Caco-2 (cell line): ENCODE results near the gene RFX3. TPM values are rescaled to one million over a fixed set of nuclear protein-coding genes. Genes with fewer than 3 reads are reported as not detected.

ENCODE experiments used
- BruUV-seq: library from RNA; stranded (reverse); fragments of 400-500 nt; replicated peaks from 2 replicates; lab custom pipeline; 2021; lab: Mats Ljungman, UMichigan
- CTCF ChIA-PET: fragments of 300-600 bp; sonication (Branson Sonifier 250); formaldehyde crosslinking; loops from one replicate; lab custom pipeline; 2022; ENCODE audit warnings: antibody characterized with exemption; lab: Charles Lee
- POLR2A ChIA-PET: fragments of 300-600 bp; sonication (Branson Sonifier 250); formaldehyde crosslinking; loops from one replicate; lab custom pipeline; 2022; ENCODE audit warnings: antibody characterized with exemption; lab: Charles Lee
- DNase-seq, 2 experiments: peaks; one replicate each; pipeline versions ENCODE4 v3.0.0 to v3.0.0-alpha.2; 2020 to 2022
- H3K27me3 ChIP-seq: replicated peaks from 2 replicates; pipeline ENCODE4 v1.6.0; 2011; ENCODE audit warnings: low read length; ENCODE audit not compliant: control insufficient read depth, insufficient read depth
- H3K36me3 ChIP-seq: 2 replicates; pipeline ENCODE4 v1.5.1; 2011; ENCODE audit warnings: low read length; ENCODE audit not compliant: control insufficient read depth, insufficient read depth
- H3K4me1 ChIP-seq: fragments of 250-450 bp; sonication (Bioruptor Pico); 2 replicates; pipeline ENCODE4 v1.5.1; 2020; ENCODE audit warnings: mild to moderate bottlenecking
- H3K4me3 ChIP-seq: 2 replicates; pipeline ENCODE4 v1.5.1; 2011; ENCODE audit warnings: low read depth, mild to moderate bottlenecking, control low read depth, low read length
- H3K9me3 ChIP-seq: fragments of 250-450 bp; sonication (Bioruptor Pico); 2 replicates; pipeline ENCODE4 v1.5.1; 2020; ENCODE audit warnings: mild to moderate bottlenecking, moderate library complexity
- H3K27ac Mint-ChIP-seq: one replicate; pipeline ENCODE4 v1.8.0; 2022; ENCODE audit warnings: mixed read lengths; ENCODE audit not compliant: unreplicated experiment
- H3K27me3 Mint-ChIP-seq: one replicate; pipeline ENCODE4 v1.8.0; 2022; ENCODE audit warnings: mixed read lengths; ENCODE audit not compliant: insufficient read depth, unreplicated experiment
- H3K36me3 Mint-ChIP-seq: one replicate; pipeline ENCODE4 v1.8.0; 2022; ENCODE audit warnings: mild to moderate bottlenecking, mixed read lengths; ENCODE audit not compliant: insufficient read depth, unreplicated experiment
- H3K4me1 Mint-ChIP-seq: one replicate; pipeline ENCODE4 v1.8.0; 2022; ENCODE audit warnings: low read depth, mixed read lengths; ENCODE audit not compliant: unreplicated experiment
- H3K4me3 Mint-ChIP-seq: one replicate; pipeline ENCODE4 v1.8.0; 2022; ENCODE audit warnings: mild to moderate bottlenecking, moderate library complexity, mixed read lengths; ENCODE audit not compliant: unreplicated experiment
- H3K9me3 Mint-ChIP-seq: one replicate; pipeline ENCODE4 v1.8.0; 2022; ENCODE audit warnings: mixed read lengths; ENCODE audit not compliant: unreplicated experiment
- intact Hi-C: fragments of 100-400 bp; cut with micrococcal nuclease; formaldehyde crosslinking; loops from one replicate; pipeline ENCODE4 v1.10.0; 2022; ENCODE audit not compliant: unreplicated experiment
- total RNA-seq: library from RNA; stranded (reverse); gene quantifications from 2 replicates; pipeline ENCODE4 v1.2.3, GENCODE V29; 2022
- TF ChIP-seq, protein P1 (sequence below), 2 experiments: fragments of 200-600 bp in 1 of 2; IDR thresholded peaks; 1 replicate in 1 of 2; 2 replicates in 1 of 2; pipeline versions ENCODE4 v1.5.1 to v1.8.0; 2011 to 2022; ENCODE audit warnings: antibody characterized with exemption in 1 of 2, control low read depth in 1 of 2, inconsistent platforms in 1 of 2, low read depth in 1 of 2, low read length in 1 of 2, mild to moderate bottlenecking in 1 of 2, moderate library complexity in 1 of 2; ENCODE audit not compliant: insufficient read depth in 1 of 2, severe bottlenecking in 1 of 2, unreplicated experiment in 1 of 2

The RFX3 gene
- total RNA-seq, 1 experiment from 2014 or later, result 4.2 TPM

DNA sequence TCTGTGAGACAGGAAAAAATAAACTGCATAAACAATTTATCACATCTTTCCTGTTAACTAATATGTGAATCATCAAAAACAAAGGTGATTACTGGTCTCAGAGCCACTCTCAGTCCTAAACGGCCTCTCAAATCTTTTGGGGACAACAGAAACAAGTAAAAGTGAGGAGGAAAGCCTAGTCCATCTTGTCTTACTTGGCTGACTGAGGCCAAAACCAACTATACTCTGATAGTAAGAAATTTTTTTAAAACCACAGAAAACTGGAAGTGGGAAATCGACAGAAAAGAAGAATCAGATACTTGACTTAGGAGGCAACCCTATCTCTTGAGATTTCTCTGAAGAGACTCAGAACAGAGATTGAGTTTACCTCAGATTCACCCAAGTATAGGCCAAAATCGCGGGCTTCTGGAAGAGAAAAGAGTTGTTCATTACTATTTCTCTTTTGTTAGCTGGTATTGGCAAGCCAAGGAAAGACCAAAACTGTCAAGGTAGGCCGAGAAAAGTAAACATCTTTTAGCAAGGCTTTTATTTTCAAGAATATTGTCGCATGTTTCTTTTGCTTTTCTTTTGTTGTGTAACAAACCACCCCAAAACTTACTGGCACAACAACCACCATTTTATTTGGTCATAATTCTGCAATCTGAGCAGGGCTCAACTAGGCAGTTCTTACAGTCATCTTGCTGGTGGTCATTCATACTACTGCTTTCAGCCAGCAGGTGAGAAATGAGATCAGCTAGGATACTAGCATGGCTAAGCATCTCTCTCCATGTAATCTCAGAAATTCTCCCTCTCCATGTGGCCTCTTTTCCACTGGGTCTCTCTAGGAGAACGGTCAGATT lies 46.1 kb downstream of the RFX3 start:
- TF ChIP-seq, protein P1, sequence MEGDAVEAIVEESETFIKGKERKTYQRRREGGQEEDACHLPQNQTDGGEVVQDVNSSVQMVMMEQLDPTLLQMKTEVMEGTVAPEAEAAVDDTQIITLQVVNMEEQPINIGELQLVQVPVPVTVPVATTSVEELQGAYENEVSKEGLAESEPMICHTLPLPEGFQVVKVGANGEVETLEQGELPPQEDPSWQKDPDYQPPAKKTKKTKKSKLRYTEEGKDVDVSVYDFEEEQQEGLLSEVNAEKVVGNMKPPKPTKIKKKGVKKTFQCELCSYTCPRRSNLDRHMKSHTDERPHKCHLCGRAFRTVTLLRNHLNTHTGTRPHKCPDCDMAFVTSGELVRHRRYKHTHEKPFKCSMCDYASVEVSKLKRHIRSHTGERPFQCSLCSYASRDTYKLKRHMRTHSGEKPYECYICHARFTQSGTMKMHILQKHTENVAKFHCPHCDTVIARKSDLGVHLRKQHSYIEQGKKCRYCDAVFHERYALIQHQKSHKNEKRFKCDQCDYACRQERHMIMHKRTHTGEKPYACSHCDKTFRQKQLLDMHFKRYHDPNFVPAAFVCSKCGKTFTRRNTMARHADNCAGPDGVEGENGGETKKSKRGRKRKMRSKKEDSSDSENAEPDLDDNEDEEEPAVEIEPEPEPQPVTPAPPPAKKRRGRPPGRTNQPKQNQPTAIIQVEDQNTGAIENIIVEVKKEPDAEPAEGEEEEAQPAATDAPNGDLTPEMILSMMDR (IDR thresholded peaks at IDR 0.05; ENCODE audit: insufficient read depth in 1 of 2, low read depth in 1 of 2, low read length in 1 of 2, severe bottlenecking in 1 of 2, unreplicated experiment in 1 of 2), result no peak
- Mint-ChIP-seq H3K9me3 (no peaks in the 10 kb centered on the region), H3K27me3 (no peaks in the 10 kb centered on the region), H3K36me3 (no peaks in the 10 kb centered on the region), H3K4me1 (no peaks in the 10 kb centered on the region), H3K27ac (no peak overlapping the region), H3K4me3 (no peak overlapping the region)
- DNase-seq, result no peak
- BruUV-seq, result no TSS peak
- Histone ChIP-seq H3K27me3 (no peaks in the 10 kb centered on the region), H3K36me3 (no peaks in the 10 kb centered on the region), H3K4me1 (no peaks in the 10 kb centered on the region), H3K9me3 (no peaks in the 10 kb centered on the region), H3K4me3 (no peak overlapping the region)
- CTCF ChIA-PET, result no interaction called here
- POLR2A ChIA-PET, result no interaction called here
- intact Hi-C loops, result no loop called here

DNA sequence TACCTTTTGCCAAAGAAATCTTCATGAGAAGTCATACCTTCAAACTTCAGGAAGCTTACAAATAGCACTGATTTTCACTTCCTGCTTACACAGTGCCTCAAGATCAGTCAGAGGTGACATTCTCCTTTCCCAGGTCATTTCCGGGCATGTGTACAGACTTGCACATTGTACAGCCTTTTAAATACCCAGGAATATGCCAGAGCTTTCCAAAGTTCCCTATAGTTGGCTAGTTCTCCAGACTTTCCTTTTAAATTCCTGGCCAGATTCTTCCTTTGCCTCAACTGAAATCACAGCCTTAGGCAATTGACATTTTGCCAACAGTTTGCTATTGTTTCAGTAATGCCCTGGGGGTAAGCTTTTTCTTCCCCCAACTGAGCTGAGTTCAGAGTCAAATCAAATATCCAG lies 47.2 kb downstream of the RFX3 start:
- TF ChIP-seq, protein P1 (IDR thresholded peaks at IDR 0.05; ENCODE audit: insufficient read depth in 1 of 2, low read depth in 1 of 2, low read length in 1 of 2, severe bottlenecking in 1 of 2, unreplicated experiment in 1 of 2), result no peak
- Histone ChIP-seq H3K9me3 (no peaks in the 10 kb centered on the region), H3K36me3 (no peaks in the 10 kb centered on the region), H3K4me1 (no peaks in the 10 kb centered on the region), H3K4me3 (no peak overlapping the region), H3K27me3 (no peaks in the 10 kb centered on the region)
- intact Hi-C loops, result no loop called here
- CTCF ChIA-PET, result interaction anchor here (0.8 kb wide), 1 partner anchor 37 kb away, joined by 3 read pairs; no protein-coding TSS in a partner anchor
- no peaks in the 10 kb centered on the region for H3K4me1 Mint-ChIP-seq
- H3K36me3 Mint-ChIP-seq, result no peaks in the 10 kb centered on the region
- H3K4me3 Mint-ChIP-seq, result no peak overlapping the region
- H3K27ac Mint-ChIP-seq, result no peak overlapping the region
- H3K27me3 Mint-ChIP-seq, result no peaks in the 10 kb centered on the region
- POLR2A ChIA-PET, result no interaction called here
- no TSS peak for BruUV-seq
- no peaks in the 10 kb centered on the region for H3K9me3 Mint-ChIP-seq
- no peak for DNase-seq

DNA sequence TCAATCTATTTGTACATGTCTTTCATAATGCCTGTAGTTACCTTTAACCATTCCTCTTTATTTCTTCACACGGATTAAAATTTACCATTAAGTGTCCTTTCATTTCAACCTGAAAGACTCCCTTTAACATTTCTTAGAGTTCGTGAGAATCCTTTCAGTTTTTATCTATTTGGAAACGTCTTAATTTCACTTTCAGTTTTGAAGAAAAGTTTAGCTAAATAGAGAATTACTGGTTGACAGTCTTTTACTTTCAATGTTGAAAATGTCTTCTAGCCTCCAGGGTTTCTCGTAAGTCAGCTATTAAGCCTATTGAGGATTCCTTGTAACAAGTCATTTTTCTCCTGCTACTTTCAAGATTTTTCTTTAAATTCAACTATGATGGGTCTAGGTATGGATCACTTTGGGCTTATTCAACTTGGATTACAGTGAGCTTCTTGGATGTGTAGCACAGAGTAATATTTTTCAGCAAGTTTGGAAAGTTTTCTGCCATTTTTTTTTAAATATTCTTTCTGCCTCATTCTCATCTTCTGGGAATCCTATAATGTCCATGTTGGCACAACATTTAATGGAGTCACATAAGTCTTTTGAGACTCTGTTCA lies 48.5 kb downstream of the RFX3 start:
- BruUV-seq, result no TSS peak
- DNase-seq, result no peak
- H3K27me3 Mint-ChIP-seq, result no peaks in the 10 kb centered on the region
- H3K4me3 ChIP-seq, result no peak overlapping the region
- H3K4me1 Mint-ChIP-seq, result no peaks in the 10 kb centered on the region
- TF ChIP-seq, protein P1 (IDR thresholded peaks at IDR 0.05; ENCODE audit: insufficient read depth in 1 of 2, low read depth in 1 of 2, low read length in 1 of 2, severe bottlenecking in 1 of 2, unreplicated experiment in 1 of 2), result no peak
- no peaks in the 10 kb centered on the region for H3K36me3 Mint-ChIP-seq
- ChIA-PET POLR2A (no interaction called here), CTCF (no interaction called here)
- no peak overlapping the region for H3K27ac Mint-ChIP-seq
- no peaks in the 10 kb centered on the region for H3K9me3 Mint-ChIP-seq
- intact Hi-C loops, result no loop called here
- H3K36me3 ChIP-seq, result no peaks in the 10 kb centered on the region
- no peaks in the 10 kb centered on the region for H3K27me3 ChIP-seq
- no peak overlapping the region for H3K4me3 Mint-ChIP-seq
- H3K9me3 ChIP-seq, result no peaks in the 10 kb centered on the region
- H3K4me1 ChIP-seq, result no peaks in the 10 kb centered on the region
